ENCODE results near the gene NLRP6. TPM values are rescaled to one million over a fixed set of nuclear protein-coding genes. Genes with fewer than 3 reads are reported as not detected.

The NLRP6 gene
- total RNA-seq, 1 experiment from 2014 or later, result not detected

DNA sequence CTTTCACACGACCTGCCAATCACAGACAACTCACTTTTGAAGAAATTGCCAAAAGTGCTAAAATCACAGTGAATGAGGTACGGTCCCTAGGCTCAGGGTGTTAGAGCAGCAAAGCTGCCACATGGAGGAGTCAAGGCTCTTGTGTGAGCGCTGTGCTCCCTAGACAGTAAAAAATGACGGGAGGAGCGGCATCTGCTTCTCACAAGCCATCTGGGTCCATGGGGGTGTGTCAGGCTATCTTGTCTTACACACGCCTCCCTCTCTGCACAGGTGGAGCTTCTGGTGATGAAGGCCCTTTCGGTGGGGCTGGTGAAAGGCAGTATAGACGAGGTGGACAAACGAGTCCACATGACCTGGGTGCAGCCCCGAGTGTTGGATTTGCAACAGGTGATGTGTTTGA lies 26.7 kb upstream of the NLRP6 start:
- H3K4me3 Mint-ChIP-seq (ENCODE audit: unreplicated experiment), result no peak overlapping the region
- TF ChIP-seq, protein P1, sequence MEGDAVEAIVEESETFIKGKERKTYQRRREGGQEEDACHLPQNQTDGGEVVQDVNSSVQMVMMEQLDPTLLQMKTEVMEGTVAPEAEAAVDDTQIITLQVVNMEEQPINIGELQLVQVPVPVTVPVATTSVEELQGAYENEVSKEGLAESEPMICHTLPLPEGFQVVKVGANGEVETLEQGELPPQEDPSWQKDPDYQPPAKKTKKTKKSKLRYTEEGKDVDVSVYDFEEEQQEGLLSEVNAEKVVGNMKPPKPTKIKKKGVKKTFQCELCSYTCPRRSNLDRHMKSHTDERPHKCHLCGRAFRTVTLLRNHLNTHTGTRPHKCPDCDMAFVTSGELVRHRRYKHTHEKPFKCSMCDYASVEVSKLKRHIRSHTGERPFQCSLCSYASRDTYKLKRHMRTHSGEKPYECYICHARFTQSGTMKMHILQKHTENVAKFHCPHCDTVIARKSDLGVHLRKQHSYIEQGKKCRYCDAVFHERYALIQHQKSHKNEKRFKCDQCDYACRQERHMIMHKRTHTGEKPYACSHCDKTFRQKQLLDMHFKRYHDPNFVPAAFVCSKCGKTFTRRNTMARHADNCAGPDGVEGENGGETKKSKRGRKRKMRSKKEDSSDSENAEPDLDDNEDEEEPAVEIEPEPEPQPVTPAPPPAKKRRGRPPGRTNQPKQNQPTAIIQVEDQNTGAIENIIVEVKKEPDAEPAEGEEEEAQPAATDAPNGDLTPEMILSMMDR (IDR thresholded peaks at IDR 0.05; ENCODE audit: unreplicated experiment), result no peak
- ChIA-PET CTCF (interaction anchor here (0.6 to 3.5 kb wide), 16 partner anchors 9 to 113 kb away, joined by 3 to 28 read pairs (median 4); partner anchors contain the start of genes NLRP6, PSMD13 and SIRT3), POLR2A (interaction anchor here (0.7 to 2.8 kb wide), 4 partner anchors 8 to 104 kb away, joined by 3 to 12 read pairs (median 6); partner anchors contain the start of gene PSMD13)
- H3K36me3 Mint-ChIP-seq (ENCODE audit: insufficient read depth, unreplicated experiment), result peaks cover 73% of the 10 kb centered on the region
- no TSS peak for BruUV-seq (replicated peaks)
- peaks cover 11% of the 10 kb centered on the region for H3K27me3 Mint-ChIP-seq (ENCODE audit: insufficient read depth, unreplicated experiment)
- intact Hi-C loops (cut with micrococcal nuclease), result loop anchor here (2.0 to 5.0 kb wide), 2 partner anchors 56 to 111 kb away; partner anchors contain the start of gene IFITM2
- no peaks in the 10 kb centered on the region for H3K9me3 Mint-ChIP-seq (ENCODE audit: unreplicated experiment)
- H3K27ac Mint-ChIP-seq (ENCODE audit: low read depth, unreplicated experiment), result no peak overlapping the region
- H3K4me1 Mint-ChIP-seq (ENCODE audit: insufficient read depth, unreplicated experiment), result no peaks in the 10 kb centered on the region
- no peak for DNase-seq (ENCODE audit: unreplicated experiment)

GRCh38 chr11:252666-253065 lies 25.5 kb upstream of the NLRP6 start:
- H3K4me3 Mint-ChIP-seq (ENCODE audit: unreplicated experiment), result no peak overlapping the region
- TF ChIP-seq, protein P1 (IDR thresholded peaks at IDR 0.05; ENCODE audit: unreplicated experiment), result no peak
- no peaks in the 10 kb centered on the region for H3K4me1 Mint-ChIP-seq (ENCODE audit: insufficient read depth, unreplicated experiment)
- POLR2A ChIA-PET, result interaction anchor here (2.8 kb wide), 1 partner anchor 15 kb away, joined by 12 read pairs; the partner anchor contains the start of gene PSMD13
- TSS peak; percentile 71 for BruUV-seq (replicated peaks)
- intact Hi-C loops (cut with micrococcal nuclease), result loop anchor here (5.0 kb wide), 1 partner anchor 55 kb away; the partner anchor contains the start of gene IFITM2
- CTCF ChIA-PET, result interaction anchor here (0.9 to 1.4 kb wide), 4 partner anchors 15 to 112 kb away, joined by 3 to 4 read pairs (median 4); no protein-coding TSS in a partner anchor
- H3K27ac Mint-ChIP-seq (ENCODE audit: low read depth, unreplicated experiment), result no peak overlapping the region
- H3K27me3 Mint-ChIP-seq (ENCODE audit: insufficient read depth, unreplicated experiment), result peaks cover 11% of the 10 kb centered on the region
- no peak for DNase-seq (ENCODE audit: unreplicated experiment)
- H3K36me3 Mint-ChIP-seq (ENCODE audit: insufficient read depth, unreplicated experiment), result peaks cover 62% of the 10 kb centered on the region
- H3K9me3 Mint-ChIP-seq (ENCODE audit: unreplicated experiment), result no peaks in the 10 kb centered on the region

GRCh38 chr11:253160-253885 lies 24.9 kb upstream of the NLRP6 start:
- Mint-ChIP-seq H3K27ac (ENCODE audit: low read depth, unreplicated experiment) (no peak overlapping the region), H3K4me3 (ENCODE audit: unreplicated experiment) (no peak overlapping the region), H3K4me1 (ENCODE audit: insufficient read depth, unreplicated experiment) (no peaks in the 10 kb centered on the region), H3K9me3 (ENCODE audit: unreplicated experiment) (no peaks in the 10 kb centered on the region), H3K36me3 (ENCODE audit: insufficient read depth, unreplicated experiment) (peaks cover 55% of the 10 kb centered on the region), H3K27me3 (ENCODE audit: insufficient read depth, unreplicated experiment) (peaks cover 11% of the 10 kb centered on the region)
- intact Hi-C loops (cut with micrococcal nuclease), result loop anchor here (5.0 kb wide), 1 partner anchor 54 kb away; the partner anchor contains the start of gene IFITM2
- POLR2A ChIA-PET, result interaction anchor here (0.7 to 2.8 kb wide), 2 partner anchors 16 kb away, joined by 4 to 12 read pairs; partner anchors contain the start of gene PSMD13
- BruUV-seq (replicated peaks), result no TSS peak
- TF ChIP-seq, protein P1 (IDR thresholded peaks at IDR 0.05; ENCODE audit: unreplicated experiment), result no peak
- DNase-seq (ENCODE audit: unreplicated experiment), result no peak
- CTCF ChIA-PET, result interaction anchor here (1.0 to 1.4 kb wide), 3 partner anchors 16 to 112 kb away, joined by 3 to 4 read pairs (median 4); no protein-coding TSS in a partner anchor

DNA sequence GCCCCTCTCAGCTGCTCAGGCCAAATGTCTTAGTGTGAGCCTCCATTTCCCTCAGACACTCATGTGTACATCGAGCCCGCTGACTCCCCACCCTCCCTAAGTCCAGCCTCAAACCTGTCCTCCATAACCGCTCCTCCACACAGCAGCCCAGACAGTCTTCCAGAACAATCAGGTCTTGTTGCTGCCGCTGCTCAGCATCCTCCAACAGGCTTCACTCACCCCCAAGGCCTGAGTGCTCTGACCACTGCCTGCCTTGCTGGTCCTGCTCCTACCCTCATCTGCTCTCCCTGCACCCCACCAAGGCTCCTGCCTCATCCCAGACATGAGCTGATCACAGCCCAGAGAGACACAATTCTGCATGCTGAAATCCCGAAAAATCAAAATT lies 24.3 kb upstream of the NLRP6 start:
- Mint-ChIP-seq H3K36me3 (ENCODE audit: insufficient read depth, unreplicated experiment) (peaks cover 50% of the 10 kb centered on the region), H3K27ac (ENCODE audit: low read depth, unreplicated experiment) (no peak overlapping the region), H3K9me3 (ENCODE audit: unreplicated experiment) (no peaks in the 10 kb centered on the region), H3K27me3 (ENCODE audit: insufficient read depth, unreplicated experiment) (peaks cover 11% of the 10 kb centered on the region), H3K4me1 (ENCODE audit: insufficient read depth, unreplicated experiment) (no peaks in the 10 kb centered on the region), H3K4me3 (ENCODE audit: unreplicated experiment) (no peak overlapping the region)
- POLR2A ChIA-PET, result interaction anchor here (0.7 kb wide), 1 partner anchor 16 kb away, joined by 4 read pairs; no protein-coding TSS in a partner anchor
- TF ChIP-seq, protein P1 (IDR thresholded peaks at IDR 0.05; ENCODE audit: unreplicated experiment), result no peak
- intact Hi-C loops (cut with micrococcal nuclease), result loop anchor here (5.0 kb wide), 1 partner anchor 53 kb away; the partner anchor contains the start of gene IFITM2
- DNase-seq (ENCODE audit: unreplicated experiment), result no peak
- CTCF ChIA-PET, result interaction anchor here (0.5 to 1.4 kb wide), 3 partner anchors 16 to 423 kb away, joined by 3 to 4 read pairs (median 3); no protein-coding TSS in a partner anchor
- BruUV-seq (replicated peaks), result no TSS peak
